BLaER1 (cell line): ENCODE data around the gene ITPA.
A peak's percentile ranks its signal among the peaks of the same experiment; 100 is the strongest.
"Not testable (repeated sequence)": the region's sequence is repeated elsewhere in the genome, so short reads cannot be mapped to it uniquely, and the experiment has no call there.

Experiments
- H3K27ac ChIP-seq: shearing (Covaris generic); formaldehyde crosslinking; 2 replicates; pipeline ENCODE4 v1.8.1; 2022
- H3K27me3 ChIP-seq: shearing (Covaris generic); formaldehyde crosslinking; 2 replicates; pipeline ENCODE4 v1.8.1; 2022
- H3K36me3 ChIP-seq: shearing (Covaris generic); formaldehyde crosslinking; 2 replicates; pipeline ENCODE4 v1.8.1; 2022
- H3K4me1 ChIP-seq: shearing (Covaris generic); formaldehyde crosslinking; 2 replicates; pipeline ENCODE4 v1.8.1; 2022
- H3K4me2 ChIP-seq: shearing (Covaris generic); formaldehyde crosslinking; 2 replicates; pipeline ENCODE4 v1.8.1; 2022
- H3K4me3 ChIP-seq: shearing (Covaris generic); formaldehyde crosslinking; 2 replicates; pipeline ENCODE4 v1.8.1; 2022
- H3K9ac ChIP-seq: shearing (Covaris generic); formaldehyde crosslinking; 2 replicates; pipeline ENCODE4 v1.8.1; 2022
- H3K9me3 ChIP-seq: shearing (Covaris generic); formaldehyde crosslinking; 2 replicates; pipeline ENCODE4 v1.8.1; 2022
- H4K20me1 ChIP-seq: shearing (Covaris generic); formaldehyde crosslinking; 2 replicates; pipeline ENCODE4 v1.8.1; 2022
- Cebpa-rat ChIP-seq: shearing (Covaris generic); IDR thresholded peaks from 2 replicates; pipeline ENCODE4 v1.8.1; 2022

Gene ITPA

GRCh38 chr20:3199976-3200755, 9.1 kb upstream of the ITPA start:
- Histone ChIP-seq H3K4me3 (no peak overlapping the region), H3K9me3 (no peaks in the 10 kb centered on the region), H3K27me3 (no peaks in the 10 kb centered on the region), H4K20me1 (peaks cover 23% of the 10 kb centered on the region), H3K4me2 (no peak overlapping the region), H3K9ac (no peak overlapping the region), H3K27ac (no peak overlapping the region), H3K4me1 (peaks cover 16% of the 10 kb centered on the region), H3K36me3 (peaks cover 79% of the 10 kb centered on the region)
- no peak for TF ChIP-seq Cebpa-rat

GRCh38 chr20:3202965-3203314, 6.4 kb upstream of the ITPA start:
- H3K9ac ChIP-seq = peak overlapping the region; percentile 93
- peak overlapping the region; percentile 86 for H3K27ac ChIP-seq
- H3K4me1 ChIP-seq = peaks cover 19% of the 10 kb centered on the region
- peaks cover 52% of the 10 kb centered on the region for H3K36me3 ChIP-seq
- H3K9me3 ChIP-seq = no peaks in the 10 kb centered on the region
- H3K4me3 ChIP-seq = peak overlapping the region; percentile 92
- H4K20me1 ChIP-seq = peaks cover 21% of the 10 kb centered on the region
- H3K4me2 ChIP-seq = peak overlapping the region; percentile 99
- no peak for TF ChIP-seq Cebpa-rat
- no peaks in the 10 kb centered on the region for H3K27me3 ChIP-seq

GRCh38 chr20:3203315-3204123, 5.8 kb upstream of the ITPA start:
- H3K4me2 ChIP-seq = peak overlapping the region; percentile 99
- no peak for TF ChIP-seq Cebpa-rat
- peaks cover 21% of the 10 kb centered on the region for H4K20me1 ChIP-seq
- H3K27ac ChIP-seq = peak overlapping the region; percentile 86
- H3K4me3 ChIP-seq = peak overlapping the region; percentile 92
- peaks cover 25% of the 10 kb centered on the region for H3K4me1 ChIP-seq
- no peaks in the 10 kb centered on the region for H3K27me3 ChIP-seq
- H3K9ac ChIP-seq = peak overlapping the region; percentile 93
- H3K9me3 ChIP-seq = no peaks in the 10 kb centered on the region
- peaks cover 46% of the 10 kb centered on the region for H3K36me3 ChIP-seq

DNA sequence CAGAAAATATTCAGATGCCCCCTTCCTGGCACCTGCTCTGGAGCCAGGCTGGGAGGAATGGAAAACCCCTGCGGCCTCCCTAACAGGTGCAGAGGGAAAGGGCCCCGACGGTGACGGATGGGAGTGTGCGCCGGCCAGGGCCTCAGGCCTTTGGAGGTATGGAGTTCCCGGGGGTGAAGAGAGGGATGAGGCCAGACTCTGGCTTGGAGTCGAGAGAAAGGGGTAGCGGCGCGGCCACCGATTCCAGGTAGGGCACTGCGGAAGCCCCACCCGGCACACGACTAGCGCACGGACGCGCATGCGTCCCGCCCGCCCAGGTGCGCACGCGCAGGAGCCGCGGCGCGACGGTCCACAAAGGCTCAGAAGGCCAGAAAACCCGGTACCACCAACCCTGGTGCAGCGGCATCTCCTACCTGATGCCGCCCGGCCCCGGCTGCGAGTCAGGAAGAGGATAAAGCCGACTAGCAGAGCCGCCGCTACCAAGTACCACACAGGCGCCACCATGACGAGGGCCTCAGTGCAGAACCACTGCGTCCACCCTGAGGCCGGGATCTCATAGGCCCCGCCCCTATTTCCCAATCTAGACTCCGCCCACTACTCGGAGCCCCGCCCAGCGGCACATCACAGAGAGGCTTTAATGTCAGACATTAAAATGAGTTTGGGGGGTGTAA, 5.0 kb upstream of the ITPA start, which contains the start of gene DDRGK1:
TSS of gene DDRGK1 (minus strand) at position 559 of the 671 bp plus-strand sequence. CDS start at position 504, 55 bp downstream.
- H3K36me3 ChIP-seq = peaks cover 38% of the 10 kb centered on the region
- H4K20me1 ChIP-seq = peaks cover 21% of the 10 kb centered on the region

GRCh38 chr20:3208786-3209256, 477 bp upstream of the ITPA start:
- H3K9ac ChIP-seq = peak overlapping the region; percentile 93

More for the DNA sequence above, 5.0 kb upstream of the ITPA start, which contains the start of gene DDRGK1:
- Histone ChIP-seq H3K9me3 (no peaks in the 10 kb centered on the region), H3K4me1 (peaks cover 29% of the 10 kb centered on the region), H3K4me2 (peak within 1 kb of the TSS; percentile 99), H3K4me3 (peak within 1 kb of the TSS; percentile 92), H3K27me3 (no peaks in the 10 kb centered on the region), H3K9ac (peak within 1 kb of the TSS; percentile 93), H3K27ac (peak within 1 kb of the TSS; percentile 86)
- peak; percentile 95 for TF ChIP-seq Cebpa-rat

GRCh38 chr20:3209946-3210317, 634 bp downstream of the ITPA start:
- peaks cover 26% of the 10 kb centered on the region for H3K4me1 ChIP-seq
- H3K4me2 ChIP-seq = peak overlapping the region; percentile 97
- peak overlapping the region; percentile 93 for H3K9ac ChIP-seq
- H3K27me3 ChIP-seq = no peaks in the 10 kb centered on the region
- peaks cover 21% of the 10 kb centered on the region for H3K36me3 ChIP-seq
- TF ChIP-seq Cebpa-rat = no peak
- no peaks in the 10 kb centered on the region for H3K9me3 ChIP-seq
- peak overlapping the region; percentile 98 for H3K4me3 ChIP-seq
- H4K20me1 ChIP-seq = peaks cover 11% of the 10 kb centered on the region; the same call in 1 of the 2 replicates
- peak overlapping the region; percentile 89 for H3K27ac ChIP-seq

More at GRCh38 chr20:3208786-3209256, 477 bp upstream of the ITPA start:
- H3K27ac ChIP-seq = peak overlapping the region; percentile 89
- peaks cover 11% of the 10 kb centered on the region; the same call in 1 of the 2 replicates for H4K20me1 ChIP-seq
- H3K27me3 ChIP-seq = no peaks in the 10 kb centered on the region
- peaks cover 26% of the 10 kb centered on the region for H3K4me1 ChIP-seq
- H3K36me3 ChIP-seq = peaks cover 12% of the 10 kb centered on the region
- no peak for TF ChIP-seq Cebpa-rat
- H3K9me3 ChIP-seq = no peaks in the 10 kb centered on the region
- peak overlapping the region; percentile 98 for H3K4me3 ChIP-seq
- H3K4me2 ChIP-seq = peak overlapping the region; percentile 97

DNA sequence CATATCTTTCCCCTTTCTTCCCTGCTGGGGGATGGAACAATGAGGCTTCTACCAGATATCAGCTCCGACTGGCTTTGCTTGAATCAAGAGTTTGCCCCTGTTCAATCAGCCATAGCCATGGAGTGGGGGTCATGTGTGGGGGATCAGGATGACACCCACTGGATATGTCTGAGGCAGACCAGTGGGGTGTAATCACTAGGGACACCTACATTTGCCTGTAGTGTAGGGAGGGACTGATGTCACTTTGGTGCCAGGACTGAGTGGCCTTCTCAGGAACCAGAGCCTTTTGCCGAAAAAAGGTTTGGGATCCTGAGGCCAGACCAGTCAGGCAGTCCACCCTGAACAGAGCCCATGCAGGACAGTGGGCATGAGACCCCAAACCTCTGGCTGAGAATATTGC, 1.0 kb downstream of the ITPA start:
- Histone ChIP-seq H3K27ac (peak overlapping the region; percentile 89), H4K20me1 (peaks cover 11% of the 10 kb centered on the region; the same call in 1 of the 2 replicates), H3K36me3 (peaks cover 26% of the 10 kb centered on the region)

DNA sequence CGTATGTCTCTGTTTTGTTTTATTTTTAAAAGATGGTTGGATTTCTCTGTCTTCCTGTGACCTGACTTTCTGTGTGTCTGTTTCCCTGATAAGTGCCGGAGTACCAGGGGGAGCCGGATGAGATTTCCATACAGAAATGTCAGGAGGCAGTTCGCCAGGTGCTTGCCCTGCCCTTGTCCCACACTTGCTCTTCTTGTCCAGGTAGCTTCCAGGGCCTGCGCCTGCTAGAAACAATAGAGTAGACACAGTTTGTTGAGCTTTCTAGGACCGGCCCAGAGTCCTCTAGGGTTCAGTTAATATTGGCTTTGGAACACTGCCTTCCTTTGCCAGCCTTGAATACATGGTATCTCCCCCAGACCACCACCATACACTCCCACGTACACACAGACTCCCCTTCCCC, 3.9 kb downstream of the ITPA start:
- H4K20me1 ChIP-seq = peaks cover 11% of the 10 kb centered on the region; the same call in 1 of the 2 replicates
- H3K9ac ChIP-seq = peak overlapping the region; percentile 27; the same call in 1 of the 2 replicates
- H3K4me2 ChIP-seq = no peak overlapping the region
- H3K27me3 ChIP-seq = no peaks in the 10 kb centered on the region
- no peak overlapping the region for H3K27ac ChIP-seq
- peaks cover 30% of the 10 kb centered on the region for H3K4me1 ChIP-seq
- no peak for TF ChIP-seq Cebpa-rat
- H3K4me3 ChIP-seq = no peak overlapping the region
- H3K36me3 ChIP-seq = peaks cover 54% of the 10 kb centered on the region
- no peaks in the 10 kb centered on the region for H3K9me3 ChIP-seq

More for the DNA sequence above, 1.0 kb downstream of the ITPA start:
- peak overlapping the region; percentile 97 for H3K4me2 ChIP-seq
- TF ChIP-seq Cebpa-rat = no peak
- peak overlapping the region; percentile 98 for H3K4me3 ChIP-seq
- H3K9ac ChIP-seq = peak overlapping the region; percentile 93
- H3K27me3 ChIP-seq = no peaks in the 10 kb centered on the region
- no peaks in the 10 kb centered on the region for H3K9me3 ChIP-seq
- peaks cover 26% of the 10 kb centered on the region for H3K4me1 ChIP-seq

- peaks cover 75% of the 10 kb centered on the region for H3K36me3 ChIP-seq
These were observed 6.1 kb downstream of the ITPA start for GRCh38 chr20:3215359-3215917.

More at GRCh38 chr20:3215359-3215917, 6.1 kb downstream of the ITPA start:
- H3K4me1 ChIP-seq = peaks cover 23% of the 10 kb centered on the region
- H3K27ac ChIP-seq, H3K9ac ChIP-seq, H3K9me3 ChIP-seq, H3K4me2 ChIP-seq, H3K4me3 ChIP-seq, H3K27me3 ChIP-seq: not testable (repeated sequence)
- H4K20me1 ChIP-seq = peaks cover 11% of the 10 kb centered on the region; the same call in 1 of the 2 replicates
